ENCODE results near the gene JAGN1.

JAGN1 gene

GRCh38 chr3:9912294-9912935 lies 22.0 kb downstream of the JAGN1 start:
- intact Hi-C loops (cut with micrococcal nuclease) = loop anchor here (10.0 kb wide), 1 partner anchor 208 kb away; the partner anchor contains the start of gene CPNE9
- Mint-ChIP-seq H3K4me1 (ENCODE audit: low read depth) (peaks cover 54% of the 10 kb centered on the region), H3K27me3 (peaks cover 3% of the 10 kb centered on the region), H3K4me3 (no peak overlapping the region), H3K9me3 (no peaks in the 10 kb centered on the region), H3K27ac (no peak overlapping the region), H3K36me3 (ENCODE audit: low read depth) (no peaks in the 10 kb centered on the region)

DNA sequence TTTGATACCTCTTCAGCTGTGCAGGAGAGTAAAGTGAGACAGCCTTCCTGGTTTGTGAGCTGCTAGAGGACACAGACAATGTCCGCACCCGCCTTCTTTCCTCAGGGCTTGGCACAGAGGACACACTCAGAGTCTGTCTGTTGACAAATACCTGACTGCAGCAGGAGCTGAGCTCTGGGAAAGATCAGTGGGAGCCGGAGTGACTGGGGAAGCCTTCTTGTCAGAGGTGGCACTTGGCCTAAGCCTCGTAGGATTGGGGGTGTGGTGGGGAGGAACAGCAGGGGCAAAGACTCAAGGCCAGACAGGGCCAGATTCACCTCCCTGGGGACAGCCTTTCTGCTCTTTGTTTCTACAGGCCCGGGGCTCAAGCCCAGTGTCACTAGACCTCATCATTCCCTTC lies 23.2 kb downstream of the JAGN1 start:
- Mint-ChIP-seq H3K4me1 (ENCODE audit: low read depth) (peaks cover 66% of the 10 kb centered on the region), H3K27ac (no peak overlapping the region), H3K27me3 (peaks cover 3% of the 10 kb centered on the region), H3K9me3 (no peaks in the 10 kb centered on the region), H3K4me3 (no peak overlapping the region), H3K36me3 (ENCODE audit: low read depth) (no peaks in the 10 kb centered on the region)
- intact Hi-C loops (cut with micrococcal nuclease) = loop anchor here (10.0 kb wide), 1 partner anchor 209 kb away; the partner anchor contains the start of gene CPNE9

DNA sequence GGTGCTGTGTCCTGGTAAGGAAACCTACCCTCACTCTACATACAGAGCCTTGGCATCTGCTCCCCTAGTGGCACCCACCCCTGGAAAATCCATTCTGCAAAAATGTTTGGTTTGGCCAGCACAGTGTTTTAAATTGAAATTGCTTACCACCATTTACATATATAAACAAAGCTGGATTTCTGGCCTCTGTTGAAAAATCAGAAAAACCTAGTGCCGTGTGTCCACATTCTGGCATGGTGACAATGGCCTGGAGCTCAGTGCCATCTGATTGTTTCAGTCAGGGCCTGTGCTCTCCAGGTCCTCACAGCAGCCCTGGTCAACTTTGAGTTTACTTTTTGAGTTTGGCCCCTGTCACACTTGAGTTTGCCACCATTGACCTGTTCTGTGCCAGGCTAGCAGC lies 23.6 kb downstream of the JAGN1 start:
- peaks cover 3% of the 10 kb centered on the region for H3K27me3 Mint-ChIP-seq
- peaks cover 65% of the 10 kb centered on the region for H3K4me1 Mint-ChIP-seq (ENCODE audit: low read depth)
- no peaks in the 10 kb centered on the region for H3K9me3 Mint-ChIP-seq
- H3K4me3 Mint-ChIP-seq = no peak overlapping the region
- no peaks in the 10 kb centered on the region for H3K36me3 Mint-ChIP-seq (ENCODE audit: low read depth)
- H3K27ac Mint-ChIP-seq = peak overlapping the region; percentile 89
- intact Hi-C loops (cut with micrococcal nuclease) = loop anchor here (2.0 to 10.0 kb wide), 2 partner anchors 23 to 209 kb away; partner anchors contain the start of genes CPNE9 and JAGN1

- H3K9me3 Mint-ChIP-seq = no peaks in the 10 kb centered on the region
- H3K4me1 Mint-ChIP-seq (ENCODE audit: low read depth) = peaks cover 58% of the 10 kb centered on the region
- peak overlapping the region; percentile 89 for H3K27ac Mint-ChIP-seq
- H3K4me3 Mint-ChIP-seq = peak overlapping the region; percentile 79
- intact Hi-C loops (cut with micrococcal nuclease) = loop anchor here (2.0 to 10.0 kb wide), 3 partner anchors 24 to 210 kb away; partner anchors contain the start of genes CPNE9 and JAGN1
- peaks cover 3% of the 10 kb centered on the region for H3K27me3 Mint-ChIP-seq
- H3K36me3 Mint-ChIP-seq (ENCODE audit: low read depth) = no peaks in the 10 kb centered on the region
Measured at GRCh38 chr3:9914559-9915253, 24.3 kb downstream of the JAGN1 start.

- H3K9me3 Mint-ChIP-seq = no peaks in the 10 kb centered on the region
- peaks cover 55% of the 10 kb centered on the region for H3K4me1 Mint-ChIP-seq (ENCODE audit: low read depth)
- H3K27me3 Mint-ChIP-seq = peaks cover 3% of the 10 kb centered on the region
- no peaks in the 10 kb centered on the region for H3K36me3 Mint-ChIP-seq (ENCODE audit: low read depth)
- peak overlapping the region; percentile 79 for H3K4me3 Mint-ChIP-seq
- H3K27ac Mint-ChIP-seq = peak overlapping the region; percentile 89
- intact Hi-C loops (cut with micrococcal nuclease) = loop anchor here (2.0 to 10.0 kb wide), 4 partner anchors 17 to 211 kb away; partner anchors contain the start of genes CPNE9, CRELD1 and JAGN1
Measured at GRCh38 chr3:9915254-9916141, 25.1 kb downstream of the JAGN1 start.

GRCh38 chr3:9916346-9916733 lies 25.9 kb downstream of the JAGN1 start:
- peaks cover 3% of the 10 kb centered on the region for H3K27me3 Mint-ChIP-seq
- no peaks in the 10 kb centered on the region for H3K9me3 Mint-ChIP-seq
- H3K4me3 Mint-ChIP-seq = peak overlapping the region; percentile 79
- peaks cover 5% of the 10 kb centered on the region for H3K36me3 Mint-ChIP-seq (ENCODE audit: low read depth)
- peak overlapping the region; percentile 89 for H3K27ac Mint-ChIP-seq
- intact Hi-C loops (cut with micrococcal nuclease) = loop anchor here (2.0 to 10.0 kb wide), 3 partner anchors 16 to 212 kb away; partner anchors contain the start of genes CPNE9 and CRELD1
- H3K4me1 Mint-ChIP-seq (ENCODE audit: low read depth) = peaks cover 51% of the 10 kb centered on the region

- peak within 1 kb of the TSS; percentile 89 for H3K27ac Mint-ChIP-seq
- no peaks in the 10 kb centered on the region for H3K9me3 Mint-ChIP-seq
- H3K36me3 Mint-ChIP-seq (ENCODE audit: low read depth) = peaks cover 5% of the 10 kb centered on the region
- intact Hi-C loops (cut with micrococcal nuclease) = loop anchor here (2.0 to 10.0 kb wide), 3 partner anchors 16 to 212 kb away; partner anchors contain the start of genes CPNE9 and CRELD1
- H3K4me1 Mint-ChIP-seq (ENCODE audit: low read depth) = peaks cover 44% of the 10 kb centered on the region
- H3K4me3 Mint-ChIP-seq = peak within 1 kb of the TSS; percentile 79
- peaks cover 3% of the 10 kb centered on the region for H3K27me3 Mint-ChIP-seq
Measured at GRCh38 chr3:9916734-9917680, 26.6 kb downstream of the JAGN1 start, which contains the start of gene IL17RC. TSS of gene IL17RC (plus strand) at chr3:9917098. CDS start at chr3:9917316, 218 bp downstream.

DNA sequence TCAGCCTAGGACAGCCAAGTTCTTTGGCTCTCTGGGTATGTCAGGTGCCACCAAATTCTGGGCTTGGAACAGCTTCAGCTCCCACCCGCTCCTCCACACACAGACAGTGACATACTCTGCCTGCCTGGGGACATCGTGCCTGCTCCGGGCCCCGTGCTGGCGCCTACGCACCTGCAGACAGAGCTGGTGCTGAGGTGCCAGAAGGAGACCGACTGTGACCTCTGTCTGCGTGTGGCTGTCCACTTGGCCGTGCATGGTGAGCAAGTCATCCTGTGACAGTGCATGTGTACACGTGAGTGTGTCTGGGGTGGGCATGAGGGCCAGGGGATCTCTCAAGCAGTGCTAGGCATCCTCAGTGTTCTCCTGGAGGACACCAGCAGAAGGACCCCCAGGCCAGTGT lies 27.4 kb downstream of the JAGN1 start:
- intact Hi-C loops (cut with micrococcal nuclease) = loop anchor here (2.0 to 10.0 kb wide), 3 partner anchors 15 to 213 kb away; partner anchors contain the start of genes CPNE9 and CRELD1

DNA sequence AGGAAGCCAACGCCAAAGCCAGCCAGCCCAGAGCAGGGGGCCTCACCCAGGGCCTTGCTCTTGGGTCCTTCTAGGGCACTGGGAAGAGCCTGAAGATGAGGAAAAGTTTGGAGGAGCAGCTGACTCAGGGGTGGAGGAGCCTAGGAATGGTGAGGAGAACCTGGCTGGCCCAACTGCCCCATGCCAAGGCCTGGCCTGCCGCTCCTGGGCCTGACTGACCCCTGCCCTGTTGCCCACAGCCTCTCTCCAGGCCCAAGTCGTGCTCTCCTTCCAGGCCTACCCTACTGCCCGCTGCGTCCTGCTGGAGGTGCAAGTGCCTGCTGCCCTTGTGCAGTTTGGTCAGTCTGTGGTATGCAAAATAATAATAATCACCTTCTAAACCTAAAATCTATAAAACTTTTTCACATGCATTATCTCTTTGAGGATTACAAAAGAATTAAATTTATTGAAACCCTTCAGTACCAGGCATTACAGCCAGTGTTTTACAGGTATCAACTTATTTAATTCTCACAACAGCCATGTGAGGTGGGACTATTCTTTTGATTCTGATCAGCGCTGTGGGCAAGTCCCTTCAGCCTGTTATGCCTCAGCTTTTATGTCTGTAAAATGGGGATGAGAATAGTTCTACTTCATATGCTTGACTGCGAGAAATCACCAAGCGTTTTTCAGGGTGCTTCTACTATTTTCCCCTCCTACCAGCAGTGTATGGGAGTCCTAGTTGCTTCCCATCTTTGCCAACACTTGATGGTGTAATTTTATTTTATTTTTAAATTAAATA lies 28.0 kb downstream of the JAGN1 start:
- H3K9me3 Mint-ChIP-seq = no peaks in the 10 kb centered on the region
- H3K4me1 Mint-ChIP-seq (ENCODE audit: low read depth) = peaks cover 37% of the 10 kb centered on the region
- H3K4me3 Mint-ChIP-seq = no peak overlapping the region
- H3K36me3 Mint-ChIP-seq (ENCODE audit: low read depth) = peaks cover 5% of the 10 kb centered on the region
- intact Hi-C loops (cut with micrococcal nuclease) = loop anchor here (5.0 to 10.0 kb wide), 2 partner anchors 71 to 214 kb away; partner anchors contain the start of gene CPNE9
- H3K27ac Mint-ChIP-seq = peak overlapping the region; percentile 89
- no peaks in the 10 kb centered on the region for H3K27me3 Mint-ChIP-seq

More for the DNA sequence above, 27.4 kb downstream of the JAGN1 start:
- no peak overlapping the region for H3K4me3 Mint-ChIP-seq
- peak overlapping the region; percentile 89 for H3K27ac Mint-ChIP-seq
- H3K27me3 Mint-ChIP-seq = no peaks in the 10 kb centered on the region
- H3K36me3 Mint-ChIP-seq (ENCODE audit: low read depth) = peaks cover 5% of the 10 kb centered on the region
- H3K9me3 Mint-ChIP-seq = no peaks in the 10 kb centered on the region
- peaks cover 37% of the 10 kb centered on the region for H3K4me1 Mint-ChIP-seq (ENCODE audit: low read depth)

- Mint-ChIP-seq H3K4me1 (ENCODE audit: low read depth) (peaks cover 15% of the 10 kb centered on the region), H3K27me3 (no peaks in the 10 kb centered on the region), H3K36me3 (ENCODE audit: low read depth) (peaks cover 53% of the 10 kb centered on the region), H3K27ac (no peak overlapping the region), H3K9me3 (no peaks in the 10 kb centered on the region), H3K4me3 (no peak overlapping the region)
- intact Hi-C loops (cut with micrococcal nuclease) = no loop called here
Measured at GRCh38 chr3:9928158-9928557, 37.7 kb downstream of the JAGN1 start.

GRCh38 chr3:9930804-9931418 lies 40.5 kb downstream of the JAGN1 start:
- Mint-ChIP-seq H3K4me1 (ENCODE audit: low read depth) (peaks cover 36% of the 10 kb centered on the region), H3K36me3 (ENCODE audit: low read depth) (peaks cover 58% of the 10 kb centered on the region), H3K27ac (no peak overlapping the region), H3K4me3 (no peak overlapping the region), H3K9me3 (no peaks in the 10 kb centered on the region), H3K27me3 (no peaks in the 10 kb centered on the region)
- intact Hi-C loops (cut with micrococcal nuclease) = loop anchor here (5.0 to 10.0 kb wide), 3 partner anchors 89 to 294 kb away; partner anchors contain the start of genes FANCD2 and RPUSD3

Data from dendritic cell treated with granulocyte-macrophage colony-stimulating factor and Interleukin-4, amounts not matched to agents 40 ng/mL and 50 ng/mL, for 4 days (primary cell).